OCI-LY3 (cell line): Measurements from ENCODE around the gene ELK1.

Source experiments
- H2AFZ ChIP-seq: fragments of 200-600, 300-600 bp; shearing (Covaris generic); 2 replicates; pipeline ENCODE4 v1.6.0; 2014; ENCODE audit warnings: antibody characterized with exemption, low read depth, low read length
- H3K27ac ChIP-seq: fragments of 200-600, 300-600 bp; sonication (generic); 2 replicates; pipeline ENCODE4 v1.5.1; 2014; ENCODE audit warnings: mild to moderate bottlenecking, low read length, moderate library complexity, mixed read lengths
- H3K27me3 ChIP-seq: fragments of 200-600, 300-600 bp; sonication (generic); 2 replicates; pipeline ENCODE4 v1.6.1; 2014; ENCODE audit warnings: low read depth, low read length, mixed read lengths
- H3K36me3 ChIP-seq: fragments of 200-600, 300-600 bp; sonication (generic); replicated peaks from 2 replicates; pipeline ENCODE3; 2014; ENCODE audit warnings: low read depth, low read length, mixed read lengths
- H3K4me1 ChIP-seq: fragments of 300-600, 200-600 bp; sonication (generic); 2 replicates; pipeline ENCODE4 v1.6.1; 2014; ENCODE audit warnings: low read length, mixed read lengths
- H3K4me2 ChIP-seq: fragments of 200-600, 300-600 bp; sonication (generic); 2 replicates; pipeline ENCODE4 v1.6.1; 2014; ENCODE audit warnings: low read length, mixed read lengths
- H3K4me3 ChIP-seq: fragments of 300-600, 200-600 bp; sonication (generic); 2 replicates; pipeline ENCODE4 v1.5.1; 2014; ENCODE audit warnings: antibody characterized with exemption, mild to moderate bottlenecking, low read length, moderate library complexity
- H3K79me2 ChIP-seq: fragments of 300-600, 200-600 bp; shearing (Covaris generic); 2 replicates; pipeline ENCODE4 v1.6.1; 2014; ENCODE audit warnings: mild to moderate bottlenecking, low read length, mixed read lengths
- H3K9ac ChIP-seq: fragments of 300-600, 200-600 bp; shearing (Covaris generic); 2 replicates; pipeline ENCODE4 v1.6.0; 2014; ENCODE audit warnings: mild to moderate bottlenecking, low read length, moderate library complexity
- H3K9me3 ChIP-seq: fragments of 200-600, 300-600 bp; shearing (Covaris generic); 2 replicates; pipeline ENCODE4 v1.6.1; 2014; ENCODE audit warnings: low read length, mixed read lengths; ENCODE audit not compliant: insufficient read depth
- H4K20me1 ChIP-seq: fragments of 200-600, 300-600 bp; sonication (generic); 2 replicates; pipeline ENCODE4 v1.6.1; 2016; ENCODE audit warnings: low read length, mixed read lengths; ENCODE audit not compliant: insufficient read depth
- EZH2phosphoT487 ChIP-seq: fragments of 200-600 bp; shearing (Covaris generic); IDR thresholded peaks from 2 replicates; pipeline ENCODE4 v1.6.1; 2018; ENCODE audit warnings: antibody characterized with exemption, mixed run types, low read depth
- TF ChIP-seq, protein P1 (sequence below): fragments of 200-600, 300-600 bp; sonication (generic); IDR thresholded peaks from 2 replicates; pipeline ENCODE4 v1.5.1; 2014; ENCODE audit warnings: antibody characterized with exemption, low read length, low read depth

ELK1 gene

DNA sequence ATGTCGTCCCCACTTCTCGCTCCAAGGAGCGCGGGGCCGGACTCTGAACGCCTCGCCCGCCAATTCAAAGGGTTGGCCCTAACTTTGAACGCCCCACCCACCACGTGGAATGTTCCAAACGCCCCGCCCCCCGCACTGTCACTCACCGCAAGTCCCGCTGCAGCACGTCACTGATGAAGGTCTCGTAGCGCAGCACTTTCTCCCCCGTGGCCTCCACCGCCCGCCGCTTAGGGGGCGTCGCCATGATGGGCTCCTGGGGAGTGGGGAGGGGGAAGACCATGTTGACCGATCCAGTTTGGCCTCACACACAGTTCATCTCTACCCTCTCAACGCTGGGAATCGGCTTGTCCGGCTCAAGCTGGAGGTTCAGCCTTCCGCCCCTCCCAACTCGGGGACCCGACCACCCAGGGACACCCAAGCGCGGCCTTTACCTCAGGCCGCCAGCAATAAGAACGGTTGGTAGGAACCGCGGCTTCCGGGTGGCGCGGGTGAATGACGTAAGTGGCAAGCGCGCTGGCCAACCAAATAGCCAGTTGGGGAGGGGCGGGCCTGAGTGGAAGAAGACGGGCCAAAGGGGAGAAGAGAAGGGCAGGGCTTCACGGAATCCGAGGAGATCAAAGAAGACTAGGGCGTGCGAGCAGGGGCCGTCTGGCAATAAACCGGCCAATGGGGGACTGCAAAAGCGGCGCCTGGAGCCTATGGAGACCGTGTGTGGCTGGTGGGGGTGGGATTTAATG, 8.5 kb upstream of the ELK1 start, which contains the start of gene UXT:
UXT (minus strand) TSS at position 497 of the 737 bp plus-strand sequence; CDS start at position 244, 253 bp downstream.
- peak within 1 kb of the TSS; percentile 96 for H3K4me2 ChIP-seq
- H4K20me1 ChIP-seq: no peaks in the 10 kb centered on the region
- peak within 1 kb of the TSS; percentile 100 for H3K4me3 ChIP-seq
- peak within 1 kb of the TSS; percentile 99 for H3K9ac ChIP-seq
- H2AFZ ChIP-seq: peak within 1 kb of the TSS; percentile 69
- H3K79me2 ChIP-seq: peaks cover 11% of the 10 kb centered on the region
- no peaks in the 10 kb centered on the region for H3K27me3 ChIP-seq
- H3K36me3 ChIP-seq: peaks cover 21% of the 10 kb centered on the region
- H3K4me1 ChIP-seq: peaks cover 11% of the 10 kb centered on the region
- peak within 1 kb of the TSS; percentile 96 for H3K27ac ChIP-seq
- TF ChIP-seq, protein P1, sequence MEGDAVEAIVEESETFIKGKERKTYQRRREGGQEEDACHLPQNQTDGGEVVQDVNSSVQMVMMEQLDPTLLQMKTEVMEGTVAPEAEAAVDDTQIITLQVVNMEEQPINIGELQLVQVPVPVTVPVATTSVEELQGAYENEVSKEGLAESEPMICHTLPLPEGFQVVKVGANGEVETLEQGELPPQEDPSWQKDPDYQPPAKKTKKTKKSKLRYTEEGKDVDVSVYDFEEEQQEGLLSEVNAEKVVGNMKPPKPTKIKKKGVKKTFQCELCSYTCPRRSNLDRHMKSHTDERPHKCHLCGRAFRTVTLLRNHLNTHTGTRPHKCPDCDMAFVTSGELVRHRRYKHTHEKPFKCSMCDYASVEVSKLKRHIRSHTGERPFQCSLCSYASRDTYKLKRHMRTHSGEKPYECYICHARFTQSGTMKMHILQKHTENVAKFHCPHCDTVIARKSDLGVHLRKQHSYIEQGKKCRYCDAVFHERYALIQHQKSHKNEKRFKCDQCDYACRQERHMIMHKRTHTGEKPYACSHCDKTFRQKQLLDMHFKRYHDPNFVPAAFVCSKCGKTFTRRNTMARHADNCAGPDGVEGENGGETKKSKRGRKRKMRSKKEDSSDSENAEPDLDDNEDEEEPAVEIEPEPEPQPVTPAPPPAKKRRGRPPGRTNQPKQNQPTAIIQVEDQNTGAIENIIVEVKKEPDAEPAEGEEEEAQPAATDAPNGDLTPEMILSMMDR: no peak
- no peak for TF ChIP-seq EZH2phosphoT487
- no peaks in the 10 kb centered on the region for H3K9me3 ChIP-seq

GRCh38 chrX:47658301-47658683, 7.9 kb upstream of the ELK1 start:
- H2AFZ ChIP-seq: peak overlapping the region; percentile 62; the same call in 1 of the 2 replicates
- H3K9me3 ChIP-seq: no peaks in the 10 kb centered on the region
- peaks cover 11% of the 10 kb centered on the region for H3K4me1 ChIP-seq

DNA sequence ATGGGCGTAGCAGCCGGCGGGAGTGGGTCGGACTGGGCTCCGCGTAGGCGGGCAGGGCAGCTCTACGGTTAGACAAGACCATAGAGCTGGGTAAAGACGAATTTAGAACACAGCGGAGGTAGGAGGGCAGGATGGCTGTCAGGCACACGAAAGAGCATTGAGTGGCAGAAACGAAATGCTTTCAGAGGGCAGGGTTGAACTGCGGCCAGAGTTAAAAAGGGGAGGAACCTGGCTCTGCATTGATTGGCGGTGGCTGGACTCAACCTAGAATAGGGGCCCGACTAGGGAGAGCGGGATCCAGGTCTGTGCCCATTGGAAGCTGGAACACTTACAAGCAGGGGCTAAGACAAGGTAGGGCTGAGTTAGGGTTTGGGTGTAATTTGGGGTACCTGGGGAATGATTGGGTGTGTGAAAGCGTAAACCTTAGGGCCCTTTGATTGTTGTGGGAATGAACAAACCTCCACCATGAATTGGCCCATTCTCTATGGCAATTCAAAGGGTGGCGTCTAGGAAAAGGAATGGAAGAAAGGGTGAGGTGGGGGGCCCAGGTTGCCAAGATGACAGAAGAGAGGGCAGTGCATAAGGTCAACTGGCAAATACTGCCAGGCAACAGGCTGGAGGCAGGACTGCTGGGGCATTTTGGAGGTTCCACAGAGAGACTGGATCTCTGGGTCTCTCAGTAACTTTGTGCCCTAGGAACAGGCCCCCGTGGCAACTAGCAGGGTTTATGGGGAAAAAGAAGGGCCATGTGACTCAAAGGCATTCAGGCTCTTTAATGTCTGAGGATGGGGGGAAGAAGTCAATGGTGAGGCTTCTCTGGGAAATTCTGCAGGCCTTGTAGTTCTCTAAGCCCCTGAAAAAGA, 911 bp upstream of the ELK1 start:
- Histone ChIP-seq H3K27ac (peak overlapping the region; percentile 35), H3K27me3 (no peaks in the 10 kb centered on the region), H3K4me3 (peak overlapping the region; percentile 100)

More at GRCh38 chrX:47658301-47658683, 7.9 kb upstream of the ELK1 start:
- Histone ChIP-seq H3K27ac (peak overlapping the region; percentile 96), H3K79me2 (peaks cover 11% of the 10 kb centered on the region), H3K9ac (peak overlapping the region; percentile 99), H3K4me2 (peak overlapping the region; percentile 96), H3K4me3 (peak overlapping the region; percentile 100), H4K20me1 (no peaks in the 10 kb centered on the region), H3K27me3 (no peaks in the 10 kb centered on the region), H3K36me3 (peaks cover 26% of the 10 kb centered on the region)
- TF ChIP-seq, protein P1: no peak
- no peak for TF ChIP-seq EZH2phosphoT487

More for the DNA sequence above, 911 bp upstream of the ELK1 start:
- Histone ChIP-seq H3K4me1 (peaks cover 20% of the 10 kb centered on the region), H4K20me1 (no peaks in the 10 kb centered on the region; the same call in 1 of the 2 replicates), H3K9me3 (no peaks in the 10 kb centered on the region), H3K36me3 (peaks cover 19% of the 10 kb centered on the region), H3K9ac (peak overlapping the region; percentile 63), H2AFZ (no peak overlapping the region), H3K4me2 (peak overlapping the region; percentile 95), H3K79me2 (peaks cover 30% of the 10 kb centered on the region)
- no peak for TF ChIP-seq EZH2phosphoT487
- TF ChIP-seq, protein P1: no peak
